MM.1S (cell line): ENCODE results near the gene HMGA1.

Source experiments
- CTCF ChIP-seq: fragments of 300-600 bp; sonication (generic); IDR thresholded peaks from 2 replicates; pipeline ENCODE4 v1.5.1; 2016; ENCODE audit warnings: antibody characterized with exemption, low read length, mixed read lengths
- EZH2 ChIP-seq: fragments of 300-600 bp; sonication (generic); optimal IDR thresholded peaks from 2 replicates; pipeline ENCODE3; 2017; ENCODE audit warnings: low read depth, mild to moderate bottlenecking, antibody characterized with exemption, low read length, mixed read lengths

GRCh38 chr6:34200340-34200971 lies 36.2 kb upstream of the HMGA1 start:
- TF ChIP-seq EZH2 (no peak), CTCF (no peak)
